Liver (tissue), 9 donors: ENCODE results near the gene CTSW. TPM values are rescaled to one million over a fixed set of nuclear protein-coding genes. Genes with fewer than 3 reads are reported as not detected.

Source experiments
- DNase-seq: peaks from one replicate; pipeline ENCODE4 v3.0.0-alpha.2; 2017; ENCODE audit warnings: low spot score
- H3K27ac ChIP-seq, 2 donors: one replicate each; pipeline ENCODE4 v1.7.0; 2013; ENCODE audit warnings: inconsistent platforms in 2 of 2, low read length in 2 of 2, control low read depth in 1 of 2, low read depth in 1 of 2, mild to moderate bottlenecking in 1 of 2
- H3K27me3 ChIP-seq, 4 donors: one replicate each; pipeline versions ENCODE4 v1.6.1 to v1.7.0; 2013; ENCODE audit warnings: low read length in 3 of 4, inconsistent platforms in 1 of 4, mild to moderate bottlenecking in 1 of 4, moderate library complexity in 1 of 4; ENCODE audit not compliant: control insufficient read depth in 4 of 4, insufficient read depth in 4 of 4
- H3K36me3 ChIP-seq, 4 donors: one replicate each; pipeline versions ENCODE4 v1.6.1 to v1.7.0; 2013; ENCODE audit warnings: low read length in 3 of 4, mild to moderate bottlenecking in 3 of 4, low read depth in 1 of 4, moderate library complexity in 1 of 4; ENCODE audit not compliant: control insufficient read depth in 4 of 4, insufficient read depth in 3 of 4
- H3K4me1 ChIP-seq, 4 donors: one replicate each; pipeline versions ENCODE4 v1.6.1 to v1.7.0; 2013; ENCODE audit warnings: low read length in 3 of 4, mild to moderate bottlenecking in 3 of 4, moderate library complexity in 1 of 4; ENCODE audit not compliant: control insufficient read depth in 4 of 4, insufficient read depth in 4 of 4
- H3K4me3 ChIP-seq, 3 donors: one replicate each; pipeline versions ENCODE4 v1.6.1 to v1.7.0; 2013; ENCODE audit warnings: low read length in 3 of 3, control low read depth in 1 of 3, low read depth in 1 of 3, mild to moderate bottlenecking in 1 of 3
- H3K9ac ChIP-seq, 2 donors: one replicate each; pipeline ENCODE4 v1.7.0; 2013; ENCODE audit warnings: low read length in 2 of 2, mild to moderate bottlenecking in 2 of 2, moderate library complexity in 2 of 2, control low read depth in 1 of 2, low read depth in 1 of 2
- H3K9me3 ChIP-seq, 4 donors: one replicate each; pipeline versions ENCODE4 v1.6.1 to v1.7.0; 2013; ENCODE audit warnings: low read length in 3 of 4; ENCODE audit not compliant: control insufficient read depth in 4 of 4
- EGR1 ChIP-seq, 2 donors: IDR thresholded peaks; 2 replicates each; pipeline ENCODE4 v1.6.1; 2016 to 2018; ENCODE audit warnings: antibody characterized with exemption in 2 of 2, low read depth in 2 of 2
- FOXA1 ChIP-seq: IDR thresholded peaks from 2 replicates; pipeline ENCODE4 v1.6.1; 2016; ENCODE audit warnings: antibody characterized with exemption
- FOXA2 ChIP-seq: IDR thresholded peaks from 2 replicates; pipeline ENCODE4 v1.6.1; 2016; ENCODE audit warnings: antibody characterized with exemption
- HNF4A ChIP-seq, 2 donors: conservative IDR thresholded peaks; 2 replicates each; pipeline ENCODE4 v1.6.1; 2016; ENCODE audit warnings: antibody characterized with exemption in 2 of 2, mild to moderate bottlenecking in 2 of 2
- MAX ChIP-seq: IDR thresholded peaks from 2 replicates; pipeline ENCODE4 v1.6.1; 2016; ENCODE audit warnings: antibody characterized with exemption
- NR2F2 ChIP-seq: IDR thresholded peaks from 2 replicates; pipeline ENCODE4 v1.6.1; 2016; ENCODE audit warnings: antibody characterized with exemption
- RAD21 ChIP-seq, 2 donors: IDR thresholded peaks; 2 replicates each; pipeline ENCODE4 v1.6.1; 2016; ENCODE audit warnings: antibody characterized with exemption in 2 of 2, mild to moderate bottlenecking in 2 of 2
- RXRA ChIP-seq, 2 donors: IDR thresholded peaks; 2 replicates each; pipeline ENCODE4 v1.6.1; 2017 to 2018; ENCODE audit warnings: antibody characterized with exemption in 2 of 2, mild to moderate bottlenecking in 1 of 2
- SP1 ChIP-seq: IDR thresholded peaks from 2 replicates; pipeline ENCODE4 v1.6.1; 2018; ENCODE audit warnings: antibody characterized with exemption, mild to moderate bottlenecking
- TAF1 ChIP-seq: conservative IDR thresholded peaks from 2 replicates; pipeline ENCODE4 v1.6.1; 2016; ENCODE audit warnings: antibody characterized with exemption, mild to moderate bottlenecking
- YY1 ChIP-seq: IDR thresholded peaks from 2 replicates; pipeline ENCODE4 v1.6.1; 2016; ENCODE audit warnings: antibody characterized with exemption, mild to moderate bottlenecking
- WGBS: extraction: QIAGEN DNeasy Blood & Tissue Kit; methylation state at CpG from one replicate; pipeline ENCODE4 v1.1.7; 2013; 5-methylcytosine and 5-hydroxymethylcytosine counted together
- polyA plus RNA-seq, 2 donors: library from polyadenylated mRNA; stranded (reverse) in 1 of 2; unstranded in 1 of 2; fragments of 200-250 nt in 1 of 2; fragments of >200 nt in 1 of 2; fragmentation: Nextera tagmentation in 1 of 2; extraction: Ambion mirVana in 1 of 2; gene quantifications; one replicate each; pipeline versions ENCODE4 v1.2.1 to v1.2.3, GENCODE V29; 2013 to 2015
- total RNA-seq, 2 donors: library from RNA; depleted of rRNA; stranded (reverse); fragments of >200 nt; gene quantifications; one replicate each; pipeline ENCODE4 v1.2.3, GENCODE V29; 2014
- TF ChIP-seq, protein P1 (sequence below): fragments of 150-350 bp; IDR thresholded peaks from 2 replicates; pipeline ENCODE4 v1.5.1; 2017; ENCODE audit warnings: improper control_type of control experiment, low read depth, low read length; ENCODE audit not compliant: missing input control
- TF ChIP-seq, protein P2 (sequence below): IDR thresholded peaks from 2 replicates; pipeline ENCODE4 v1.6.1; 2016; ENCODE audit warnings: antibody characterized with exemption
- TF ChIP-seq, protein P3 (sequence below): IDR thresholded peaks from 2 replicates; pipeline ENCODE4 v1.6.1; 2016; ENCODE audit warnings: antibody characterized with exemption
- donor health status: healthy.
- donor health status: healthy.
- donor health status: healthy.
- donor health status: healthy.
- donor health status: healthy.

CTSW gene
- total and polyA plus RNA-seq, 4 donors: 1.3 to 2.9 (median 2.1) TPM

DNA sequence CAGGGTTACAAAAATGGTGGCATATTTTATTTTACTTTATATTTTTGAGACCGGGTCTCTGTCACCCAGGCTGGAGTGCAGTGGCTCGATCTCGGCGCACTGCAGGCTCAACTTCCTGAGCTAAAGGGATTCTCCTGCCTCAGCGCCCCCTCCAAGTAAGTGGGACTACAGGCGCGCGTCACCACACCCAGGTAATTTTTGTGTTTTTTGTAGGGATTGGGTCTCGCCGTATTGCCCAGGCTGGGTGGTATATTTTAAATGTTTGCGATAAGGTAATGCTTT lies 21.2 kb downstream of the CTSW start:
- DNase-seq: no peak
- Histone ChIP-seq H3K9me3 (no peaks in the 10 kb centered on the region), H3K27me3 (no peaks in the 10 kb centered on the region), H3K36me3 (peaks cover 0 to 1% (median 0%) of the 10 kb centered on the region in 4 donors), H3K9ac (no peak overlapping the region), H3K27ac (no peak overlapping the region), H3K4me3 (no peak overlapping the region), H3K4me1 (peaks cover 0 to 16% (median 10%) of the 10 kb centered on the region in 4 donors)
- WGBS: 74% methylated on average over 11 of the region's 11 CpGs
- TF ChIP-seq, protein P1, sequence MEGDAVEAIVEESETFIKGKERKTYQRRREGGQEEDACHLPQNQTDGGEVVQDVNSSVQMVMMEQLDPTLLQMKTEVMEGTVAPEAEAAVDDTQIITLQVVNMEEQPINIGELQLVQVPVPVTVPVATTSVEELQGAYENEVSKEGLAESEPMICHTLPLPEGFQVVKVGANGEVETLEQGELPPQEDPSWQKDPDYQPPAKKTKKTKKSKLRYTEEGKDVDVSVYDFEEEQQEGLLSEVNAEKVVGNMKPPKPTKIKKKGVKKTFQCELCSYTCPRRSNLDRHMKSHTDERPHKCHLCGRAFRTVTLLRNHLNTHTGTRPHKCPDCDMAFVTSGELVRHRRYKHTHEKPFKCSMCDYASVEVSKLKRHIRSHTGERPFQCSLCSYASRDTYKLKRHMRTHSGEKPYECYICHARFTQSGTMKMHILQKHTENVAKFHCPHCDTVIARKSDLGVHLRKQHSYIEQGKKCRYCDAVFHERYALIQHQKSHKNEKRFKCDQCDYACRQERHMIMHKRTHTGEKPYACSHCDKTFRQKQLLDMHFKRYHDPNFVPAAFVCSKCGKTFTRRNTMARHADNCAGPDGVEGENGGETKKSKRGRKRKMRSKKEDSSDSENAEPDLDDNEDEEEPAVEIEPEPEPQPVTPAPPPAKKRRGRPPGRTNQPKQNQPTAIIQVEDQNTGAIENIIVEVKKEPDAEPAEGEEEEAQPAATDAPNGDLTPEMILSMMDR: no peak
- TF ChIP-seq TAF1: no peak

DNA sequence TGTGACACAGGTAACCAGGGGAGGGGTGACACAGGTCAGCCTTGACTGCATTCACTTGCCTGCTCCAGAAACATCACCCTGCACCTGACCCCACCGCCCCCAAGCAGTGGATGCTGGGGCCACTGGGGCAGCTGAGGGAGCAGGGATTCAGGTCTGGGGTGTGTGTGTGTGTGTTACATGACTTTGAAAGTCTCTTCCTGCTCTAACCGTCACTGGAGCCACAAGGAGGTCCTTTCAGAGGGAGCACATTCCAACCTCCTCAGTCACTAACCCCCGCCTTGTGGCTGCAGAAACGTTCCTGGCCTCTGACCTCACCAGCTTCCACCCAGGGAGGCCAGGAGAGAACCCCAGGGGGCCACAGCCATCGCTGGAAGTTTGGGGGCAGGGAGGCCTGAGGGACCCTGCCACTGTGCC lies 23.4 kb downstream of the CTSW start:
- peaks cover 0 to 1% (median 0%) of the 10 kb centered on the region in 4 donors for H3K36me3 ChIP-seq
- WGBS: 30% methylated on average over 5 of the region's 5 CpGs
- H3K4me3 ChIP-seq: no peak overlapping the region
- H3K27ac ChIP-seq: no peak overlapping the region
- no peak overlapping the region for H3K9ac ChIP-seq
- no peak for DNase-seq
- no peaks in the 10 kb centered on the region for H3K27me3 ChIP-seq
- no peaks in the 10 kb centered on the region for H3K9me3 ChIP-seq
- H3K4me1 ChIP-seq: peaks cover 0 to 16% (median 10%) of the 10 kb centered on the region in 4 donors
- no peak for TF ChIP-seq EGR1 (IDR thresholded peaks at IDR 0.05; ENCODE audit: low read depth in 2 of 2)
- TF ChIP-seq HNF4A (conservative IDR thresholded peaks at IDR 0.05): no peak
- no peak for TF ChIP-seq TAF1
- TF ChIP-seq NR2F2: no peak
- no peak for TF ChIP-seq YY1
- TF ChIP-seq, protein P1: no peak
- TF ChIP-seq MAX: no peak
- TF ChIP-seq, protein P2, sequence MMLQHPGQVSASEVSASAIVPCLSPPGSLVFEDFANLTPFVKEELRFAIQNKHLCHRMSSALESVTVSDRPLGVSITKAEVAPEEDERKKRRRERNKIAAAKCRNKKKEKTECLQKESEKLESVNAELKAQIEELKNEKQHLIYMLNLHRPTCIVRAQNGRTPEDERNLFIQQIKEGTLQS: no peak
- TF ChIP-seq RXRA (IDR thresholded peaks at IDR 0.05): no peak
- TF ChIP-seq FOXA2: no peak
- no peak for TF ChIP-seq SP1
- TF ChIP-seq RAD21 (IDR thresholded peaks at IDR 0.05): no peak
- TF ChIP-seq, protein P3, sequence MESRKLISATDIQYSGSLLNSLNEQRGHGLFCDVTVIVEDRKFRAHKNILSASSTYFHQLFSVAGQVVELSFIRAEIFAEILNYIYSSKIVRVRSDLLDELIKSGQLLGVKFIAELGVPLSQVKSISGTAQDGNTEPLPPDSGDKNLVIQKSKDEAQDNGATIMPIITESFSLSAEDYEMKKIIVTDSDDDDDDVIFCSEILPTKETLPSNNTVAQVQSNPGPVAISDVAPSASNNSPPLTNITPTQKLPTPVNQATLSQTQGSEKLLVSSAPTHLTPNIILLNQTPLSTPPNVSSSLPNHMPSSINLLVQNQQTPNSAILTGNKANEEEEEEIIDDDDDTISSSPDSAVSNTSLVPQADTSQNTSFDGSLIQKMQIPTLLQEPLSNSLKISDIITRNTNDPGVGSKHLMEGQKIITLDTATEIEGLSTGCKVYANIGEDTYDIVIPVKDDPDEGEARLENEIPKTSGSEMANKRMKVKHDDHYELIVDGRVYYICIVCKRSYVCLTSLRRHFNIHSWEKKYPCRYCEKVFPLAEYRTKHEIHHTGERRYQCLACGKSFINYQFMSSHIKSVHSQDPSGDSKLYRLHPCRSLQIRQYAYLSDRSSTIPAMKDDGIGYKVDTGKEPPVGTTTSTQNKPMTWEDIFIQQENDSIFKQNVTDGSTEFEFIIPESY: no peak
- no peak for TF ChIP-seq FOXA1
